A673 (cell line): ENCODE data around the gene ZNF365. TPM values are rescaled to one million over a fixed set of nuclear protein-coding genes. Genes with fewer than 3 reads are reported as not detected.
A peak's percentile ranks its signal among the peaks of the same experiment; 100 is the strongest.

ENCODE experiments used
- BruUV-seq: library from RNA; stranded (reverse); fragments of 400-500 nt; replicated peaks from 2 replicates; lab custom pipeline; 2021; lab: Mats Ljungman, UMichigan
- CTCF ChIA-PET: fragments of 300-600 bp; sonication (Branson Sonifier 250); formaldehyde crosslinking; loops from one replicate; lab custom pipeline; 2022; ENCODE audit warnings: antibody characterized with exemption; lab: Charles Lee
- POLR2A ChIA-PET: fragments of 300-600 bp; sonication (Branson Sonifier 250); formaldehyde crosslinking; loops from one replicate; lab custom pipeline; 2022; ENCODE audit warnings: antibody characterized with exemption; ENCODE audit not compliant: low non-redundant PET; lab: Charles Lee
- DNase-seq: peaks from one replicate; pipeline ENCODE4 v3.0.0-alpha.2; 2015; ENCODE audit warnings: low spot score
- H3K27ac ChIP-seq: fragments of 200-600 bp; sonication (generic); 2 replicates; pipeline ENCODE4 v1.5.1; 2016; ENCODE audit warnings: mixed run types, low read depth, mild to moderate bottlenecking, mixed read lengths, antibody characterized with exemption, low read length; ENCODE audit not compliant: poor library complexity, severe bottlenecking
- H3K27me3 ChIP-seq: fragments of 200-600 bp; sonication (generic); replicated peaks from 2 replicates; pipeline ENCODE4 v1.6.1; 2017; ENCODE audit warnings: mixed run types, low read depth, mild to moderate bottlenecking, mixed read lengths, antibody characterized with exemption, low read length; ENCODE audit not compliant: insufficient read depth, poor library complexity
- H3K36me3 ChIP-seq: fragments of 200-600 bp; sonication (generic); 2 replicates; pipeline ENCODE4 v1.6.1; 2016; ENCODE audit warnings: mixed run types, mild to moderate bottlenecking, mixed read lengths, antibody characterized with exemption, low read length; ENCODE audit not compliant: insufficient read depth, poor library complexity, severe bottlenecking
- H3K4me1 ChIP-seq: fragments of 200-600 bp; sonication (generic); 2 replicates; pipeline ENCODE4 v1.6.1; 2017; ENCODE audit warnings: mixed run types, mild to moderate bottlenecking, mixed read lengths, antibody characterized with exemption, low read length; ENCODE audit not compliant: insufficient read depth, poor library complexity, severe bottlenecking
- H3K4me3 ChIP-seq: fragments of 200-600 bp; sonication (generic); 2 replicates; pipeline ENCODE4 v1.5.1; 2016; ENCODE audit warnings: low read depth, mixed run types, mild to moderate bottlenecking, mixed read lengths, low read length; ENCODE audit not compliant: poor library complexity, severe bottlenecking
- H3K9me3 ChIP-seq: fragments of 200-600 bp; sonication (generic); 2 replicates; pipeline ENCODE4 v1.6.1; 2016; ENCODE audit warnings: mixed run types, low read depth, mild to moderate bottlenecking, mixed read lengths, antibody characterized with exemption, low read length; ENCODE audit not compliant: poor library complexity, severe bottlenecking
- CTCF ChIP-seq: fragments of 300-800, 200-600 bp; sonication (generic); conservative IDR thresholded peaks from 2 replicates; pipeline ENCODE4 v1.5.1; 2017; ENCODE audit warnings: low read depth, mild to moderate bottlenecking, antibody characterized with exemption, low read length, moderate library complexity, mixed read lengths
- EZH2 ChIP-seq: fragments of 200-600 bp; sonication (generic); IDR thresholded peaks from 2 replicates; pipeline ENCODE4 v1.6.1; 2017; ENCODE audit warnings: borderline replicate concordance, low read depth, mild to moderate bottlenecking, mixed read lengths, antibody characterized with exemption, low read length; ENCODE audit not compliant: poor library complexity, severe bottlenecking
- intact Hi-C: fragments of 100-400 bp; cut with micrococcal nuclease; formaldehyde crosslinking; loops from one replicate; pipeline ENCODE4 v1.10.0; 2022; ENCODE audit not compliant: unreplicated experiment
- total RNA-seq: library from RNA; stranded (reverse); gene quantifications from 2 replicates; pipeline ENCODE4 v1.2.3, GENCODE V29; 2021

The ZNF365 gene
- total RNA-seq, 1 experiment from 2014 or later = 0.56 TPM

- BruUV-seq = no TSS peak
- Histone ChIP-seq H3K36me3 (no peaks in the 10 kb centered on the region), H3K9me3 (no peaks in the 10 kb centered on the region), H3K4me3 (no peak overlapping the region), H3K27ac (no peak overlapping the region), H3K4me1 (peaks cover 6% of the 10 kb centered on the region), H3K27me3 (no peaks in the 10 kb centered on the region)
- DNase-seq = no peak
- ChIA-PET CTCF (no interaction called here), POLR2A (no interaction called here)
- intact Hi-C loops = no loop called here
- TF ChIP-seq CTCF = no peak
- no peak for TF ChIP-seq EZH2
These were observed 56.7 kb downstream of the ZNF365 start for GRCh38 chr10:62430881-62431280.

- no TSS peak for BruUV-seq
- TF ChIP-seq EZH2 = no peak
- TF ChIP-seq CTCF = no peak
These were observed 59.1 kb downstream of the ZNF365 start for GRCh38 chr10:62433181-62433692.

GRCh38 chr10:62433901-62434300 is 59.7 kb downstream of the ZNF365 start:
- H3K4me1 ChIP-seq = peaks cover 6% of the 10 kb centered on the region
- ChIA-PET CTCF (no interaction called here), POLR2A (no interaction called here)
- no TSS peak for BruUV-seq
- no peak overlapping the region for H3K4me3 ChIP-seq
- TF ChIP-seq EZH2 (no peak), CTCF (no peak)
- intact Hi-C loops = no loop called here
- H3K36me3 ChIP-seq = no peaks in the 10 kb centered on the region
- no peak overlapping the region for H3K27ac ChIP-seq
- no peak for DNase-seq
- no peaks in the 10 kb centered on the region for H3K27me3 ChIP-seq
- no peaks in the 10 kb centered on the region for H3K9me3 ChIP-seq

More at GRCh38 chr10:62433181-62433692, 59.1 kb downstream of the ZNF365 start:
- Histone ChIP-seq H3K27me3 (no peaks in the 10 kb centered on the region), H3K36me3 (no peaks in the 10 kb centered on the region), H3K4me1 (peaks cover 6% of the 10 kb centered on the region), H3K4me3 (no peak overlapping the region), H3K27ac (no peak overlapping the region), H3K9me3 (no peaks in the 10 kb centered on the region)
- intact Hi-C loops = no loop called here
- ChIA-PET CTCF (interaction anchor here (1.0 kb wide), 1 partner anchor 385 kb away, joined by 7 read pairs; no protein-coding TSS in a partner anchor), POLR2A (no interaction called here)
- DNase-seq = peak; percentile 57
